OCI-LY1 (cell line): Measurements from ENCODE around the gene POLG.

ENCODE experiments used
- H2AFZ ChIP-seq: fragments of 200-600 bp; sonication (generic), shearing (Covaris generic); 2 replicates; pipeline ENCODE4 v1.6.0; 2014; ENCODE audit warnings: antibody characterized with exemption, mild to moderate bottlenecking, low read length
- H3F3A ChIP-seq: fragments of 200-600 bp; sonication (generic), shearing (Covaris generic); 2 replicates; pipeline ENCODE4 v1.6.0; 2014; ENCODE audit warnings: mild to moderate bottlenecking, antibody characterized with exemption, low read length, moderate library complexity; ENCODE audit not compliant: insufficient read depth
- H3K27ac ChIP-seq: fragments of 200-600 bp; sonication (generic); 2 replicates; pipeline ENCODE4 v1.5.1; 2014; ENCODE audit warnings: low read length, mixed run types, mild to moderate bottlenecking, low read depth; ENCODE audit not compliant: poor library complexity, severe bottlenecking
- H3K27me3 ChIP-seq: fragments of 200-600 bp; sonication (generic); 2 replicates; pipeline ENCODE4 v1.6.0; 2014; ENCODE audit warnings: antibody characterized with exemption, mild to moderate bottlenecking, low read length, moderate library complexity; ENCODE audit not compliant: insufficient read depth
- H3K36me3 ChIP-seq: fragments of 200-600 bp; sonication (generic); 2 replicates; pipeline ENCODE4 v1.6.1; 2014; ENCODE audit warnings: mild to moderate bottlenecking, antibody characterized with exemption, low read length, moderate library complexity, mixed read lengths; ENCODE audit not compliant: insufficient read depth
- H3K4me1 ChIP-seq: fragments of 200-600 bp; sonication (generic); 2 replicates; pipeline ENCODE4 v1.5.1; 2014; ENCODE audit warnings: mild to moderate bottlenecking, low read length, moderate library complexity; ENCODE audit not compliant: insufficient read depth, severe bottlenecking
- H3K4me2 ChIP-seq: fragments of 200-600 bp; sonication (generic), shearing (Covaris generic); 2 replicates; pipeline ENCODE4 v1.6.1; 2014; ENCODE audit warnings: low read length
- H3K4me3 ChIP-seq: fragments of 200-600 bp; sonication (generic); 2 replicates; pipeline ENCODE4 v1.5.1; 2014; ENCODE audit warnings: low read length, low read depth, mild to moderate bottlenecking, mixed read lengths; ENCODE audit not compliant: poor library complexity, severe bottlenecking
- H3K79me2 ChIP-seq: fragments of 200-600 bp; shearing (Covaris generic); 2 replicates; pipeline ENCODE4 v1.6.1; 2016; ENCODE audit warnings: mixed run types, low read length, mixed read lengths; ENCODE audit not compliant: insufficient read depth
- H3K9ac ChIP-seq: fragments of 200-600 bp; sonication (generic), shearing (Covaris generic); 2 replicates; pipeline ENCODE4 v1.6.1; 2014; ENCODE audit warnings: mild to moderate bottlenecking, low read length, mixed read lengths
- H3K9me2 ChIP-seq: fragments of 200-600 bp; sonication (generic), shearing (Covaris generic); 2 replicates; pipeline ENCODE4 v1.6.1; 2014; ENCODE audit warnings: low read depth, mild to moderate bottlenecking, low read length, mixed read lengths
- H3K9me3 ChIP-seq: fragments of 200-600 bp; shearing (Covaris generic); 2 replicates; pipeline ENCODE4 v1.6.1; 2014; ENCODE audit warnings: low read length, mixed read lengths
- H4K20me1 ChIP-seq: fragments of 200-600 bp; sonication (generic), shearing (Covaris generic); 2 replicates; pipeline ENCODE4 v1.6.0; 2016; ENCODE audit warnings: mild to moderate bottlenecking, low read length; ENCODE audit not compliant: insufficient read depth
- EZH2 ChIP-seq: fragments of 200-600 bp; sonication (generic), shearing (Covaris generic); IDR thresholded peaks from 2 replicates; pipeline ENCODE4 v1.8.0; 2017; ENCODE audit warnings: borderline replicate concordance, mixed run types, mild to moderate bottlenecking, antibody characterized with exemption, low read length, moderate library complexity, mixed read lengths
- TF ChIP-seq, protein P1 (sequence below): fragments of 200-600 bp; sonication (generic), shearing (Covaris generic); IDR thresholded peaks from 2 replicates; pipeline ENCODE4 v1.5.1; 2017; ENCODE audit warnings: mild to moderate bottlenecking, antibody characterized with exemption, low read length, moderate library complexity, mixed read lengths

Gene POLG

DNA sequence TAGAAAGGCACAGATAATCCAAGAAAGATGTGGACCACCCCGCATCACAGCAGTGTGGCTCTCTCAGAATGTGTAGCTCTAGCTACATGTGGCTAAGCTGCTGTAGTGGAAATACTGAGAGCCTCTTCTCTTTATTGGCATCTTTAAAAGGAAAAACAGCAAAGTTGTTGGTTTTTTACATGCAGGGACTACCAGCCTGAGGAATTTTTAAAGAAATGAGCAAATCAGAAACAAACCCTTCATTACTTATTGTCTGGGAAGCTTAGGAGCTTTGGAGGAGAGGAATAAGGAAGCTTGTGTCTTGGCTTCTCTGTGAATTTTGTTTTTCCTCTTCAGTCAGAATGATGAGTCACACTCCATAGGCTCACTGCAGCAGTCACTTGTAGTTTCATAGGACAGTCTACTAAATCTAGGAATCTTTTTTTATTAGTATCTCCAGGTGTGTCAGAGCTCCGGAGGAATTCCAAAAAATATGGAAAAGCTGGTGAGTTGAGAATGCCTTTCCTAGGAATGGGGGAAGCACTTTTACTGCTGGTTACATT lies 27.5 kb downstream of the POLG start:
- H3K9me2 ChIP-seq, result no peaks in the 10 kb centered on the region
- no peaks in the 10 kb centered on the region; the same call in 1 of the 2 replicates for H3F3A ChIP-seq
- no peak overlapping the region for H3K4me2 ChIP-seq
- no peak overlapping the region for H3K9ac ChIP-seq
- H3K79me2 ChIP-seq, result no peaks in the 10 kb centered on the region
- no peaks in the 10 kb centered on the region for H3K4me1 ChIP-seq
- H3K9me3 ChIP-seq, result no peaks in the 10 kb centered on the region
- TF ChIP-seq EZH2, result no peak
- TF ChIP-seq, protein P1, sequence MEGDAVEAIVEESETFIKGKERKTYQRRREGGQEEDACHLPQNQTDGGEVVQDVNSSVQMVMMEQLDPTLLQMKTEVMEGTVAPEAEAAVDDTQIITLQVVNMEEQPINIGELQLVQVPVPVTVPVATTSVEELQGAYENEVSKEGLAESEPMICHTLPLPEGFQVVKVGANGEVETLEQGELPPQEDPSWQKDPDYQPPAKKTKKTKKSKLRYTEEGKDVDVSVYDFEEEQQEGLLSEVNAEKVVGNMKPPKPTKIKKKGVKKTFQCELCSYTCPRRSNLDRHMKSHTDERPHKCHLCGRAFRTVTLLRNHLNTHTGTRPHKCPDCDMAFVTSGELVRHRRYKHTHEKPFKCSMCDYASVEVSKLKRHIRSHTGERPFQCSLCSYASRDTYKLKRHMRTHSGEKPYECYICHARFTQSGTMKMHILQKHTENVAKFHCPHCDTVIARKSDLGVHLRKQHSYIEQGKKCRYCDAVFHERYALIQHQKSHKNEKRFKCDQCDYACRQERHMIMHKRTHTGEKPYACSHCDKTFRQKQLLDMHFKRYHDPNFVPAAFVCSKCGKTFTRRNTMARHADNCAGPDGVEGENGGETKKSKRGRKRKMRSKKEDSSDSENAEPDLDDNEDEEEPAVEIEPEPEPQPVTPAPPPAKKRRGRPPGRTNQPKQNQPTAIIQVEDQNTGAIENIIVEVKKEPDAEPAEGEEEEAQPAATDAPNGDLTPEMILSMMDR, result no peak
- no peak overlapping the region for H3K4me3 ChIP-seq
- no peaks in the 10 kb centered on the region for H3K27me3 ChIP-seq
- H3K27ac ChIP-seq, result no peak overlapping the region
- H4K20me1 ChIP-seq, result no peaks in the 10 kb centered on the region
- H3K36me3 ChIP-seq, result peaks cover 90% of the 10 kb centered on the region
- no peak overlapping the region for H2AFZ ChIP-seq

DNA sequence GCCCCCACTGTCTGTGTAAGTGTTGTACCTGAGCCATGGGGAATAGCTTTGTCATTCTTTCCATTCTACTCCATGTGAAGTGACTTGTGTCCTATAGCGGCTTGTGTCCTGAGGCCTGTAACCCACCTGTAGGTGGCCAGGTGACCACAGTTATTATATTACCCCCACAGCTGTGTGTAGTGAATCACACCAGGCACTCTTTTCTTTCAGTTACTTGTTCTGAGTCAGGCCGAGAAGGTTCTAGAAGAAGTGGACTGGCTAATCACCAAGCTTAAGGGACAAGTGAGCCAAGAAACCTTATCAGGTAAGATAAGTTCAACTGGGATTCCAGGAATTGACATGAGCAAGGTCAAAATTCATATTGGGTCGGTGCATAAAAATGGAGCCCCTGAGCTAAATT lies 29.2 kb downstream of the POLG start:
- Histone ChIP-seq H3F3A (no peaks in the 10 kb centered on the region; the same call in 1 of the 2 replicates), H3K27me3 (no peaks in the 10 kb centered on the region), H3K27ac (no peak overlapping the region), H3K79me2 (no peaks in the 10 kb centered on the region), H3K36me3 (peaks cover 95% of the 10 kb centered on the region), H2AFZ (no peak overlapping the region), H3K9me3 (no peaks in the 10 kb centered on the region), H3K4me1 (no peaks in the 10 kb centered on the region), H3K4me3 (no peak overlapping the region), H3K9me2 (no peaks in the 10 kb centered on the region), H3K4me2 (no peak overlapping the region), H3K9ac (no peak overlapping the region), H4K20me1 (no peaks in the 10 kb centered on the region)
- no peak for TF ChIP-seq EZH2
- TF ChIP-seq, protein P1, result no peak

DNA sequence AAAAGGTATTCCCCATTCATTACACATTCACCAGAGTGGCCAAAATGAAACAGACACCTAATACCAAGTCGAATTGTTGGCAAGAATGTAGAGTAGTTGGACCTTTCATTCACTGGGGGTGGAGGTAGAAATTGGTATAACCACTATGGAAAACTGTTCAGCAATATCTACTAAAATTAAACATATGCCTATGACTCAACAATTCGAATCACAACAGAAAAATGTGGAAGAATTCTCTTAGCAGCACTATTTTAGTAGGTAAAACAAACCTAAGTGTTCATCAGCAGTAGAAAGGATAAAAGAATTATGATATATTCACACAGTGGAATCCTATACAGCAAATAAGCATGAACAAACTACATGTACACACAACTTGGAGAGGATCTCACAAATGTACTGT lies 30.6 kb downstream of the POLG start:
- Histone ChIP-seq H3K79me2 (no peaks in the 10 kb centered on the region), H3K4me1 (no peaks in the 10 kb centered on the region), H3K4me3 (no peak overlapping the region), H3K9me3 (no peaks in the 10 kb centered on the region), H3K27me3 (no peaks in the 10 kb centered on the region), H3F3A (no peaks in the 10 kb centered on the region; the same call in 1 of the 2 replicates), H3K4me2 (no peak overlapping the region), H3K36me3 (peaks cover 97% of the 10 kb centered on the region), H2AFZ (no peak overlapping the region), H3K9ac (no peak overlapping the region), H4K20me1 (no peaks in the 10 kb centered on the region), H3K9me2 (no peaks in the 10 kb centered on the region), H3K27ac (no peak overlapping the region)
- no peak for TF ChIP-seq EZH2
- TF ChIP-seq, protein P1, result no peak
